Trophoblast cell (in vitro differentiated cells and primary cell): Measurements from ENCODE around the gene MYO6.

Experiments
- DNase-seq, 2 donors: peaks; one replicate each; pipeline ENCODE4 v3.0.0-alpha.2; 2016
- H2AFZ ChIP-seq: 2 replicates; pipeline ENCODE4 v1.6.1; 2013; ENCODE audit warnings: low read length, moderate library complexity, mild to moderate bottlenecking; ENCODE audit not compliant: insufficient read depth, poor library complexity
- H2AK5ac ChIP-seq: 2 replicates; pipeline ENCODE4 v1.6.1; 2013; ENCODE audit warnings: mild to moderate bottlenecking, low read length
- H2BK120ac ChIP-seq: 2 replicates; pipeline ENCODE4 v1.6.1; 2013; ENCODE audit warnings: low read length, mild to moderate bottlenecking, moderate library complexity; ENCODE audit not compliant: insufficient read depth, poor library complexity
- H2BK12ac ChIP-seq: 2 replicates; pipeline ENCODE4 v1.6.1; 2013; ENCODE audit warnings: mild to moderate bottlenecking, low read length, moderate library complexity
- H2BK5ac ChIP-seq: 2 replicates; pipeline ENCODE4 v1.6.1; 2013; ENCODE audit warnings: low read length, low read depth, moderate library complexity, mild to moderate bottlenecking; ENCODE audit not compliant: poor library complexity
- H3K14ac ChIP-seq: 2 replicates; pipeline ENCODE4 v1.6.1; 2013; ENCODE audit warnings: mild to moderate bottlenecking, low read length
- H3K18ac ChIP-seq: 2 replicates; pipeline ENCODE4 v1.6.1; 2013; ENCODE audit warnings: mild to moderate bottlenecking, low read length
- H3K23ac ChIP-seq: 2 replicates; pipeline ENCODE4 v1.6.1; 2013; ENCODE audit warnings: low read length
- H3K27ac ChIP-seq: 2 replicates; pipeline ENCODE4 v1.5.1; 2013; ENCODE audit warnings: low read depth, mild to moderate bottlenecking, inconsistent platforms, low read length, moderate library complexity
- H3K27me3 ChIP-seq: 2 replicates; pipeline ENCODE4 v1.6.1; 2013; ENCODE audit warnings: inconsistent platforms, mild to moderate bottlenecking, low read length, moderate library complexity; ENCODE audit not compliant: insufficient read depth
- H3K36me3 ChIP-seq, 2 experiments: 1 replicate in 1 of 2; 2 replicates in 1 of 2; pipeline ENCODE4 v1.6.1; 2013; ENCODE audit warnings: low read length in 2 of 2, mild to moderate bottlenecking in 2 of 2, moderate library complexity in 1 of 2; ENCODE audit not compliant: insufficient read depth in 2 of 2, control insufficient read depth in 1 of 2
- H3K4ac ChIP-seq: 2 replicates; pipeline ENCODE4 v1.6.1; 2013; ENCODE audit warnings: low read depth, mild to moderate bottlenecking, low read length, moderate library complexity
- H3K4me1 ChIP-seq, 2 experiments: 1 replicate in 1 of 2; 2 replicates in 1 of 2; pipeline ENCODE4 v1.6.1; 2013; ENCODE audit warnings: low read length in 2 of 2, mild to moderate bottlenecking in 2 of 2, moderate library complexity in 1 of 2; ENCODE audit not compliant: insufficient read depth in 2 of 2, control insufficient read depth in 1 of 2
- H3K4me2 ChIP-seq: 2 replicates; pipeline ENCODE4 v1.6.1; 2013; ENCODE audit warnings: inconsistent platforms, mild to moderate bottlenecking, low read length, moderate library complexity
- H3K4me3 ChIP-seq: 2 replicates; pipeline ENCODE4 v1.5.1; 2013; ENCODE audit warnings: mild to moderate bottlenecking, low read depth, low read length, inconsistent platforms
- H3K79me1 ChIP-seq: one replicate; pipeline ENCODE4 v1.6.1; 2013; ENCODE audit warnings: low read length
- H3K79me2 ChIP-seq: 2 replicates; pipeline ENCODE4 v1.6.1; 2013; ENCODE audit warnings: low read length, mild to moderate bottlenecking; ENCODE audit not compliant: control insufficient read depth, insufficient read depth, poor library complexity
- H3K9ac ChIP-seq: 2 replicates; pipeline ENCODE4 v1.6.1; 2013; ENCODE audit warnings: mild to moderate bottlenecking, low read length
- H3K9me3 ChIP-seq: 2 replicates; pipeline ENCODE4 v1.6.1; 2013; ENCODE audit warnings: low read depth, mild to moderate bottlenecking, control low read depth, inconsistent platforms, low read length; ENCODE audit not compliant: insufficient read depth
- H4K12ac ChIP-seq: 2 replicates; pipeline ENCODE4 v1.6.1; 2013; ENCODE audit warnings: low read depth, mild to moderate bottlenecking, low read length, moderate library complexity
- H4K8ac ChIP-seq: 2 replicates; pipeline ENCODE4 v1.6.1; 2013; ENCODE audit warnings: low read depth, mild to moderate bottlenecking, low read length, moderate library complexity
- H4K91ac ChIP-seq: one replicate; pipeline ENCODE4 v1.6.1; 2013; ENCODE audit warnings: low read depth, mild to moderate bottlenecking, low read length, moderate library complexity
- WGBS: extraction: QIAGEN DNeasy Blood & Tissue Kit; methylation state at CpG from one replicate; pipeline ENCODE4 v1.1.7; 2013; ENCODE audit warnings: missing lambda C conversion rate; ENCODE audit not compliant: insufficient read length, insufficient coverage; ENCODE audit errors: extremely low coverage; 5-methylcytosine and 5-hydroxymethylcytosine counted together

The MYO6 gene

GRCh38 chr6:75743971-75744370, 5.1 kb upstream of the MYO6 start:
- H3K14ac ChIP-seq = no peak overlapping the region
- no peak overlapping the region for H2BK120ac ChIP-seq
- H3K23ac ChIP-seq = no peak overlapping the region
- H3K4ac ChIP-seq = no peak overlapping the region
- no peak overlapping the region for H3K18ac ChIP-seq
- no peak overlapping the region for H3K27ac ChIP-seq
- peaks cover 4% of the 10 kb centered on the region for H3K79me2 ChIP-seq
- H4K8ac ChIP-seq = no peak overlapping the region
- H3K9ac ChIP-seq = no peak overlapping the region
- H2BK12ac ChIP-seq = no peak overlapping the region
- peaks cover 5% of the 10 kb centered on the region for H3K79me1 ChIP-seq
- no peaks in the 10 kb centered on the region for H3K9me3 ChIP-seq
- H3K4me3 ChIP-seq = no peak overlapping the region
- H4K91ac ChIP-seq = no peak overlapping the region
- no peaks in the 10 kb centered on the region for H3K27me3 ChIP-seq
- WGBS = no CpG with 5 or more reads among the region's 4 CpGs
- H2AFZ ChIP-seq = no peak overlapping the region
- H2BK5ac ChIP-seq = no peak overlapping the region
- no peak for DNase-seq
- H3K4me1 ChIP-seq = no peaks in the 10 kb centered on the region
- no peak overlapping the region for H2AK5ac ChIP-seq
- H4K12ac ChIP-seq = no peak overlapping the region
- no peak overlapping the region for H3K4me2 ChIP-seq
- no peaks in the 10 kb centered on the region for H3K36me3 ChIP-seq

- no peak overlapping the region for H3K23ac ChIP-seq
- H3K4ac ChIP-seq = no peak overlapping the region
- no peak overlapping the region for H3K9ac ChIP-seq
- no peak overlapping the region for H2BK5ac ChIP-seq
- no peak overlapping the region for H3K4me2 ChIP-seq
- H3K9me3 ChIP-seq = no peaks in the 10 kb centered on the region
- H4K91ac ChIP-seq = no peak overlapping the region
- no peak overlapping the region for H2AFZ ChIP-seq
- no peak overlapping the region for H2BK120ac ChIP-seq
- no peak overlapping the region for H3K27ac ChIP-seq
- H3K4me1 ChIP-seq = no peaks in the 10 kb centered on the region
- no peak for DNase-seq
- peaks cover 10% of the 10 kb centered on the region for H3K79me1 ChIP-seq
- H4K8ac ChIP-seq = no peak overlapping the region
- WGBS = no CpG with 5 or more reads among the region's 3 CpGs
- no peak overlapping the region for H2AK5ac ChIP-seq
- no peak overlapping the region for H3K18ac ChIP-seq
- H4K12ac ChIP-seq = no peak overlapping the region
- H3K79me2 ChIP-seq = peaks cover 9% of the 10 kb centered on the region
- H3K14ac ChIP-seq = no peak overlapping the region
- no peaks in the 10 kb centered on the region for H3K27me3 ChIP-seq
- no peaks in the 10 kb centered on the region for H3K36me3 ChIP-seq
- no peak overlapping the region for H3K4me3 ChIP-seq
- H2BK12ac ChIP-seq = no peak overlapping the region
These were observed 3.6 kb upstream of the MYO6 start for GRCh38 chr6:75745404-75745803.

GRCh38 chr6:75746221-75746620, 2.8 kb upstream of the MYO6 start:
- Histone ChIP-seq H3K4me1 (no peaks in the 10 kb centered on the region), H3K4ac (no peak overlapping the region), H3K23ac (no peak overlapping the region), H3K9me3 (no peaks in the 10 kb centered on the region), H3K27ac (no peak overlapping the region), H3K79me2 (peaks cover 12% of the 10 kb centered on the region), H2BK12ac (no peak overlapping the region), H2BK5ac (no peak overlapping the region), H3K36me3 (no peaks in the 10 kb centered on the region), H3K9ac (no peak overlapping the region), H2AK5ac (no peak overlapping the region), H3K14ac (no peak overlapping the region), H3K4me3 (no peak overlapping the region), H4K91ac (no peak overlapping the region), H3K4me2 (no peak overlapping the region), H4K12ac (no peak overlapping the region), H4K8ac (no peak overlapping the region), H2AFZ (no peak overlapping the region), H3K27me3 (no peaks in the 10 kb centered on the region), H3K18ac (no peak overlapping the region), H3K79me1 (peaks cover 10% of the 10 kb centered on the region), H2BK120ac (no peak overlapping the region)
- no CpG with 5 or more reads among the region's 2 CpGs for WGBS
- no peak for DNase-seq

GRCh38 chr6:75747152-75747992, 1.7 kb upstream of the MYO6 start:
- peak; percentile 75 to 91 for DNase-seq
- H2BK120ac ChIP-seq = no peak overlapping the region
- no peak overlapping the region for H4K8ac ChIP-seq
- no peak overlapping the region for H3K4ac ChIP-seq
- no peak overlapping the region for H4K12ac ChIP-seq
- no peak overlapping the region for H3K27ac ChIP-seq
- H2AFZ ChIP-seq = no peak overlapping the region
- H3K4me1 ChIP-seq = peaks cover 0 to 2% of the 10 kb centered on the region in 2 experiments
- H3K23ac ChIP-seq = no peak overlapping the region
- no peak overlapping the region for H3K4me2 ChIP-seq
- no peak overlapping the region for H3K9ac ChIP-seq
- no peaks in the 10 kb centered on the region for H3K36me3 ChIP-seq
- H3K14ac ChIP-seq = no peak overlapping the region
- no CpG with 5 or more reads among the region's 9 CpGs for WGBS
- H3K79me1 ChIP-seq = peaks cover 12% of the 10 kb centered on the region
- H3K9me3 ChIP-seq = no peaks in the 10 kb centered on the region
- no peak overlapping the region for H2BK12ac ChIP-seq
- no peak overlapping the region for H2BK5ac ChIP-seq
- H2AK5ac ChIP-seq = no peak overlapping the region
- no peaks in the 10 kb centered on the region for H3K27me3 ChIP-seq
- peaks cover 12% of the 10 kb centered on the region for H3K79me2 ChIP-seq
- H3K4me3 ChIP-seq = no peak overlapping the region
- no peak overlapping the region for H4K91ac ChIP-seq
- no peak overlapping the region for H3K18ac ChIP-seq
